HG03039 (cell line): ENCODE results near the gene ADGB.
"Not testable (repeated sequence)": the region's sequence is repeated elsewhere in the genome, so short reads cannot be mapped to it uniquely, and the experiment has no call there.

Experiments
- ATAC-seq: cut with Tn5 transposase; IDR thresholded peaks from one replicate; pipeline ENCODE4 v1.9.1; 2021; ENCODE audit warnings: mild to moderate bottlenecking, moderate library complexity; ENCODE audit not compliant: unreplicated experiment

ADGB gene

GRCh38 chr6:146598772-146599405, at the start of gene ADGB:
ADGB (plus strand) TSS chr6:146598972; CDS start chr6:146599041, 69 bp downstream.
- ATAC-seq = peak; percentile 43

- ATAC-seq = no peak
Observed at GRCh38 chr6:146550911-146551310, 47.9 kb upstream of the ADGB start.

GRCh38 chr6:146551545-146551944, 47.2 kb upstream of the ADGB start:
- ATAC-seq = no peak

GRCh38 chr6:146553377-146554135, 45.2 kb upstream of the ADGB start:
- ATAC-seq = no peak

GRCh38 chr6:146560607-146561006, 38.2 kb upstream of the ADGB start:
- ATAC-seq = no peak

- not testable (repeated sequence) for ATAC-seq
Observed at GRCh38 chr6:146566661-146567060, 32.1 kb upstream of the ADGB start.

GRCh38 chr6:146568619-146569018, 30.2 kb upstream of the ADGB start:
- ATAC-seq = not testable (repeated sequence)

- no peak for ATAC-seq
Observed at GRCh38 chr6:146574211-146574610, 24.6 kb upstream of the ADGB start.

GRCh38 chr6:146578054-146578453, 20.7 kb upstream of the ADGB start:
- no peak for ATAC-seq

GRCh38 chr6:146581968-146582367, 16.8 kb upstream of the ADGB start:
- no peak for ATAC-seq

- no peak for ATAC-seq
Observed at GRCh38 chr6:146582857-146583256, 15.9 kb upstream of the ADGB start.

- no peak for ATAC-seq
Observed at GRCh38 chr6:146583966-146584365, 14.8 kb upstream of the ADGB start.

GRCh38 chr6:146587459-146587858, 11.3 kb upstream of the ADGB start:
- no peak for ATAC-seq

GRCh38 chr6:146590492-146590891, 8.3 kb upstream of the ADGB start:
- ATAC-seq = no peak

- no peak for ATAC-seq
Observed at GRCh38 chr6:146592451-146592850, 6.3 kb upstream of the ADGB start.

- ATAC-seq = no peak
Observed at GRCh38 chr6:146593986-146594385, 4.8 kb upstream of the ADGB start.

GRCh38 chr6:146594495-146594894, 4.3 kb upstream of the ADGB start:
- ATAC-seq = no peak

GRCh38 chr6:146595972-146596731, 2.6 kb upstream of the ADGB start:
- ATAC-seq = no peak

GRCh38 chr6:146601352-146601751, 2.6 kb downstream of the ADGB start:
- no peak for ATAC-seq

GRCh38 chr6:146602526-146602925, 3.8 kb downstream of the ADGB start:
- no peak for ATAC-seq

GRCh38 chr6:146613947-146614346, 15.2 kb downstream of the ADGB start:
- no peak for ATAC-seq

GRCh38 chr6:146620655-146621054, 21.9 kb downstream of the ADGB start:
- no peak for ATAC-seq
